ENCODE results near the gene LBHD1.

GRCh38 chr11:62687508-62688396 is 15.7 kb upstream of the LBHD1 start:
- TF ChIP-seq CTCF (conservative IDR thresholded peaks at IDR 0.05): no peak
- TF ChIP-seq EZH2 (IDR thresholded peaks at IDR 0.05; ENCODE audit: low read depth): no peak
